GM10266 (cell line): Measurements from ENCODE around the gene SPTLC2.

Source experiments
- DNase-seq: peaks from one replicate; pipeline ENCODE4 v3.0.0; 2012; ENCODE audit errors: extremely low spot score
- CTCF ChIP-seq: IDR thresholded peaks from 2 replicates; pipeline ENCODE4 v1.5.1; 2012; ENCODE audit warnings: mild to moderate bottlenecking, low read depth; ENCODE audit not compliant: control insufficient read depth, insufficient read depth; ENCODE audit errors: missing control alignments

The SPTLC2 gene

GRCh38 chr14:77561881-77562280 lies 54.6 kb downstream of the SPTLC2 start:
- DNase-seq, result no peak
- TF ChIP-seq CTCF, result no peak

GRCh38 chr14:77559381-77559780 lies 57.1 kb downstream of the SPTLC2 start:
- DNase-seq, result no peak

GRCh38 chr14:77557391-77557790 lies 59.0 kb downstream of the SPTLC2 start:
- no peak for TF ChIP-seq CTCF
- no peak for DNase-seq

More at GRCh38 chr14:77559381-77559780, 57.1 kb downstream of the SPTLC2 start:
- TF ChIP-seq CTCF, result no peak

- DNase-seq, result no peak
- TF ChIP-seq CTCF, result no peak
These were observed 59.5 kb downstream of the SPTLC2 start for GRCh38 chr14:77556946-77557345.

GRCh38 chr14:77554816-77555599 lies 61.4 kb downstream of the SPTLC2 start:
- no peak for DNase-seq
- TF ChIP-seq CTCF, result no peak

GRCh38 chr14:77554207-77554606 lies 62.2 kb downstream of the SPTLC2 start:
- DNase-seq, result no peak
- TF ChIP-seq CTCF, result no peak

GRCh38 chr14:77549451-77549850 lies 67.0 kb downstream of the SPTLC2 start:
- no peak for TF ChIP-seq CTCF
- no peak for DNase-seq
